Uterus (tissue), 4 donors: ENCODE results near the gene BMPR1B. TPM values are rescaled to one million over a fixed set of nuclear protein-coding genes. Genes with fewer than 3 reads are reported as not detected.

ENCODE experiments used
- DNase-seq, 2 donors: peaks; one replicate each; pipeline ENCODE4 v3.0.0-alpha.2; 2019 to 2020
- H3K27ac ChIP-seq, 2 donors: fragments of 200-600 bp; sonication (generic); 1 replicate in 1 of 2; 2 replicates in 1 of 2; pipeline ENCODE4 v1.5.1; 2016 to 2018
- H3K27me3 ChIP-seq, 2 donors: fragments of 200-600 bp; sonication (generic); one replicate each; pipeline ENCODE4 v1.5.1; 2018 to 2019; ENCODE audit warnings: control low read depth in 1 of 2
- H3K36me3 ChIP-seq, 2 donors: fragments of 200-600 bp; sonication (generic); one replicate each; pipeline ENCODE4 v1.5.1; 2019; ENCODE audit warnings: control low read depth in 1 of 2
- H3K4me1 ChIP-seq, 2 donors: fragments of 200-600 bp; sonication (generic); one replicate each; pipeline ENCODE4 v1.5.1; 2018 to 2019; ENCODE audit warnings: control low read depth in 1 of 2
- H3K4me3 ChIP-seq, 2 donors: fragments of 200-600 bp; sonication (generic); 1 replicate in 1 of 2; 2 replicates in 1 of 2; pipeline ENCODE4 v1.5.1; 2018 to 2019; ENCODE audit warnings: mild to moderate bottlenecking in 1 of 2
- H3K9me3 ChIP-seq, 2 donors: fragments of 200-600 bp; sonication (generic); one replicate each; pipeline ENCODE4 v1.5.1; 2019; ENCODE audit warnings: control low read depth in 1 of 2
- CTCF ChIP-seq, 4 experiments: fragments of 200-600 bp in 2 of 4; fragments of 450-650 bp in 2 of 4; sonication (generic) in 2 of 4; IDR thresholded peaks; one replicate each; pipeline ENCODE4 v1.5.1; 2016 to 2019; ENCODE audit warnings: antibody characterized with exemption in 4 of 4, mild to moderate bottlenecking in 2 of 4, moderate library complexity in 1 of 4
- POLR2A ChIP-seq, 2 donors: fragments of 450-650 bp; IDR thresholded peaks; one replicate each; pipeline ENCODE4 v1.6.1; 2016; ENCODE audit warnings: antibody characterized with exemption in 2 of 2, mild to moderate bottlenecking in 1 of 2, moderate library complexity in 1 of 2
- intact Hi-C: fragments of 100-400 bp; cut with DNase I; formaldehyde crosslinking; loops from one replicate; pipeline ENCODE4 v1.15.1; 2023; ENCODE audit warnings: low total_unique reads
- total RNA-seq, 4 donors: library from RNA; depleted of rRNA in 3 of 4; stranded (reverse); fragments of >200 nt in 3 of 4; gene quantifications; one replicate each; pipeline versions ENCODE4 v1.1.0 to v1.2.4, GENCODE V29; 2014 to 2023
- donor health status: DM: yes; HTN: yes; CAD: no.

The BMPR1B gene
- total RNA-seq, 4 donors from 2014 or later: under 0.01 to 13.6 (median 3.3) TPM

GRCh38 chr4:95092766-95093165 lies 335.0 kb downstream of the BMPR1B start:
- H3K27ac ChIP-seq: no peak overlapping the region
- TF ChIP-seq POLR2A (IDR thresholded peaks at IDR 0.05) (no peak), CTCF (IDR thresholded peaks at IDR 0.05) (no peak)
- DNase-seq: no peak
- no peaks in the 10 kb centered on the region for H3K27me3 ChIP-seq
- no peaks in the 10 kb centered on the region for H3K4me1 ChIP-seq
- intact Hi-C loops: no loop called here
- no peaks in the 10 kb centered on the region for H3K9me3 ChIP-seq
- H3K4me3 ChIP-seq: no peak overlapping the region
- H3K36me3 ChIP-seq: no peaks in the 10 kb centered on the region

GRCh38 chr4:95093460-95093859 lies 335.7 kb downstream of the BMPR1B start:
- intact Hi-C loops: no loop called here
- TF ChIP-seq CTCF (IDR thresholded peaks at IDR 0.05) (no peak), POLR2A (IDR thresholded peaks at IDR 0.05) (no peak)
- no peak for DNase-seq
- H3K4me3 ChIP-seq: no peak overlapping the region
- H3K4me1 ChIP-seq: no peaks in the 10 kb centered on the region
- H3K36me3 ChIP-seq: no peaks in the 10 kb centered on the region
- no peaks in the 10 kb centered on the region for H3K9me3 ChIP-seq
- no peaks in the 10 kb centered on the region for H3K27me3 ChIP-seq
- H3K27ac ChIP-seq: no peak overlapping the region

- Histone ChIP-seq H3K36me3 (no peaks in the 10 kb centered on the region), H3K9me3 (no peaks in the 10 kb centered on the region), H3K27me3 (no peaks in the 10 kb centered on the region), H3K27ac (no peak overlapping the region), H3K4me1 (no peaks in the 10 kb centered on the region), H3K4me3 (no peak overlapping the region)
- DNase-seq: no peak
- no peak for TF ChIP-seq POLR2A (IDR thresholded peaks at IDR 0.05)
- no peak for TF ChIP-seq CTCF (IDR thresholded peaks at IDR 0.05)
- intact Hi-C loops: no loop called here
These were observed 336.5 kb downstream of the BMPR1B start for GRCh38 chr4:95093936-95094929.

- no peaks in the 10 kb centered on the region for H3K27me3 ChIP-seq
- no peak overlapping the region for H3K4me3 ChIP-seq
- intact Hi-C loops: no loop called here
- H3K27ac ChIP-seq: no peak overlapping the region
- no peaks in the 10 kb centered on the region for H3K9me3 ChIP-seq
- H3K4me1 ChIP-seq: no peaks in the 10 kb centered on the region
- TF ChIP-seq CTCF (IDR thresholded peaks at IDR 0.05) (peak in 3 of 4 experiments; percentile 28 to 48 (median 38)), POLR2A (IDR thresholded peaks at IDR 0.05) (no peak)
- no peaks in the 10 kb centered on the region for H3K36me3 ChIP-seq
- DNase-seq: no peak
These were observed 337.7 kb downstream of the BMPR1B start for GRCh38 chr4:95095348-95095974.
